Nephron (organoid): ENCODE results near the gene POP4.

Experiments
- H3K27ac Mint-ChIP-seq, 3 experiments: 2 replicates each; pipeline ENCODE4 v1.8.0; 2020; ENCODE audit warnings: mixed read lengths in 3 of 3, mild to moderate bottlenecking in 2 of 3, moderate library complexity in 1 of 3
- H3K27me3 Mint-ChIP-seq: 2 replicates; pipeline ENCODE4 v1.8.0; 2021; ENCODE audit warnings: low read depth, mild to moderate bottlenecking, moderate library complexity, mixed read lengths
- H3K36me3 Mint-ChIP-seq: 2 replicates; pipeline ENCODE4 v1.8.0; 2020; ENCODE audit warnings: low read depth, mixed read lengths
- H3K4me1 Mint-ChIP-seq: 2 replicates; pipeline ENCODE4 v1.8.0; 2020; ENCODE audit warnings: mixed read lengths
- H3K4me3 Mint-ChIP-seq, 3 experiments: 2 replicates each; pipeline ENCODE4 v1.8.0; 2020; ENCODE audit warnings: mild to moderate bottlenecking in 3 of 3, mixed read lengths in 3 of 3, moderate library complexity in 2 of 3
- H3K9me3 Mint-ChIP-seq: 2 replicates; pipeline ENCODE4 v1.8.0; 2020; ENCODE audit warnings: mixed read lengths
- TF ChIP-seq, protein P1 (sequence below), 3 experiments: fragments of 200-600 bp; sonication (generic); IDR thresholded peaks; one replicate each; pipeline ENCODE4 v1.5.0; 2021; ENCODE audit warnings: antibody characterized with exemption in 3 of 3; ENCODE audit not compliant: unreplicated experiment in 3 of 3

The POP4 gene

GRCh38 chr19:29645911-29646310, 39.8 kb downstream of the POP4 start:
- H3K27ac Mint-ChIP-seq: no peak overlapping the region
- H3K9me3 Mint-ChIP-seq: no peaks in the 10 kb centered on the region
- peaks cover 35% of the 10 kb centered on the region for H3K27me3 Mint-ChIP-seq
- TF ChIP-seq, protein P1, sequence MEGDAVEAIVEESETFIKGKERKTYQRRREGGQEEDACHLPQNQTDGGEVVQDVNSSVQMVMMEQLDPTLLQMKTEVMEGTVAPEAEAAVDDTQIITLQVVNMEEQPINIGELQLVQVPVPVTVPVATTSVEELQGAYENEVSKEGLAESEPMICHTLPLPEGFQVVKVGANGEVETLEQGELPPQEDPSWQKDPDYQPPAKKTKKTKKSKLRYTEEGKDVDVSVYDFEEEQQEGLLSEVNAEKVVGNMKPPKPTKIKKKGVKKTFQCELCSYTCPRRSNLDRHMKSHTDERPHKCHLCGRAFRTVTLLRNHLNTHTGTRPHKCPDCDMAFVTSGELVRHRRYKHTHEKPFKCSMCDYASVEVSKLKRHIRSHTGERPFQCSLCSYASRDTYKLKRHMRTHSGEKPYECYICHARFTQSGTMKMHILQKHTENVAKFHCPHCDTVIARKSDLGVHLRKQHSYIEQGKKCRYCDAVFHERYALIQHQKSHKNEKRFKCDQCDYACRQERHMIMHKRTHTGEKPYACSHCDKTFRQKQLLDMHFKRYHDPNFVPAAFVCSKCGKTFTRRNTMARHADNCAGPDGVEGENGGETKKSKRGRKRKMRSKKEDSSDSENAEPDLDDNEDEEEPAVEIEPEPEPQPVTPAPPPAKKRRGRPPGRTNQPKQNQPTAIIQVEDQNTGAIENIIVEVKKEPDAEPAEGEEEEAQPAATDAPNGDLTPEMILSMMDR (IDR thresholded peaks at IDR 0.05; ENCODE audit: unreplicated experiment in 3 of 3): no peak
- no peaks in the 10 kb centered on the region for H3K36me3 Mint-ChIP-seq
- H3K4me1 Mint-ChIP-seq: peaks cover 10% of the 10 kb centered on the region
- H3K4me3 Mint-ChIP-seq: no peak overlapping the region

- H3K36me3 Mint-ChIP-seq: no peaks in the 10 kb centered on the region
- TF ChIP-seq, protein P1 (IDR thresholded peaks at IDR 0.05; ENCODE audit: unreplicated experiment in 3 of 3): no peak
- no peak overlapping the region for H3K4me3 Mint-ChIP-seq
- no peak overlapping the region for H3K27ac Mint-ChIP-seq
- H3K4me1 Mint-ChIP-seq: peaks cover 3% of the 10 kb centered on the region
- H3K27me3 Mint-ChIP-seq: peaks cover 26% of the 10 kb centered on the region
- peaks cover 2% of the 10 kb centered on the region for H3K9me3 Mint-ChIP-seq
Observed at GRCh38 chr19:29650772-29651387, 44.8 kb downstream of the POP4 start.

DNA sequence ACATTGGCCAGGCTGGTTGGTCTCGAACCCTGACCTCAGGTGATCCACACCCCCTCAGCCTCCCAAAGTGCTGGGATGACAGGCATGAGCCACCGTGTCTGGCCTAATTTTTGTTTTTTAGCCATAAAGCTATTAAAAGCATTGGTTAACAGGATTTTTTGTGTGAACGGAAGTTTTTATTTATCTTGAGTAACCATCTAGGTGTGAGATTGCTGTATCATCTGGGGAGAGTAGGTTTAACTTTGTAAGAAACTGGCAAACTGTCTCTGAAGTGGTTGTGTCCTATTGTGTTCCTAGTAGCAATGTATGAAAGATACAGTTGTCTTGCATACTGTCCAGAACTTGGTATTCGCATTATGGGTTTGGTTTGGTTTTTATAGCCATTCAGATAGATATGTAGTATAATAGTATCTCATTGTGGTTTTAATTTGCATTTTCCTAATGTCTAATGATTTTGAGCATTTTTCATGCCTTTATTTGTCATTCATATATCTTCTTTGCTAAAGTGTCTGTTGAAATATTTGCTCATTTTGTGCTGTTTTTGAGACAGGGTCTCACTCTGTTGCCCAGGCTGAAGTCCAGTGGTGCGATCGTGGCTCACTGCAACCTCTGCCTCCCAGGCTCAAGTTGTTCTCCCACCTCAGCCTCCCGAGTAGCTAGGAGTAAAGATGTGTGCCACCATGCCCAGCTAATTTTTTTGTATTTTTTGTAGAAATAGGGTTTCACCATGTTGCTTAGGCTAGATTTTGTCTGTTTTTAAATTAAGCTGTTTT, 45.7 kb downstream of the POP4 start:
- Mint-ChIP-seq H3K9me3 (peaks cover 2% of the 10 kb centered on the region), H3K27me3 (peaks cover 20% of the 10 kb centered on the region), H3K36me3 (no peaks in the 10 kb centered on the region), H3K4me1 (no peaks in the 10 kb centered on the region), H3K27ac (no peak overlapping the region), H3K4me3 (no peak overlapping the region)
- TF ChIP-seq, protein P1 (IDR thresholded peaks at IDR 0.05; ENCODE audit: unreplicated experiment in 3 of 3): no peak

- peaks cover 27% of the 10 kb centered on the region for H3K27me3 Mint-ChIP-seq
- no peaks in the 10 kb centered on the region for H3K4me1 Mint-ChIP-seq
Observed at GRCh38 chr19:29653398-29653797, 47.3 kb downstream of the POP4 start.

DNA sequence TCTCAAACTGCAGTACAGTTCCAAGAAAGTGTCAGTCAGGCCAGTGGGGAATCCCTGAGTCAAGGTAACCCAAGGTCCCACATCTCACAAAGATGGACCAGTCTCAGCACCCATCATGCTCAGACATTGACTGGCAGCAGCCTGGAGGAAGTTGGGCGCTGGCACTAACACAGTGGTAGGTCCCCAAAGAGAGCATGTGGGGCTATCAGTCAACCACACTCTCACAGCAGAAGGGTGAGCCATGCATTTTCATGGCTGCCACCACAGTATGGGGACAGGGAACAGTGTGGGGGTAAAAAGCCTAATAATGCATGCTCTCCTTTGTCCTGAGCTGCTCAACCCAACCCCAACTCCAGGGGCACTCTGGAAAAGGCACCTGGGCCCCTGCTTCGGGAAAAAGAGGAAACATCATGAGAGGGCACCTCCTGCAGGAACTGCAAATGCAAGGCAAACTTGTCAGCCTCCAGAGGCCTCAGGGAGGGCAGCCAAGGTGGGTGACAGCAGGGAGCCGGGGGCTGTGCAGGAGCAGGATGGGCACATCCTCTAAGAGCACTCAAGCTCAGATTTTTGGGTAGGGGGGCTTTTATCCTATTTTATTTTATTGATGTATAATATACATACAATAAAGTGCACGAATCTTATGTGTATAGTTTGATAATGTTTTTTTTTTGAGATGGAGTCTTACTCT, 49.7 kb downstream of the POP4 start:
- H3K27ac Mint-ChIP-seq: no peak overlapping the region
- peaks cover 21% of the 10 kb centered on the region for H3K27me3 Mint-ChIP-seq
- H3K4me1 Mint-ChIP-seq: peaks cover 2% of the 10 kb centered on the region
- TF ChIP-seq, protein P1 (IDR thresholded peaks at IDR 0.05; ENCODE audit: unreplicated experiment in 3 of 3): no peak
- H3K9me3 Mint-ChIP-seq: peaks cover 4% of the 10 kb centered on the region
- H3K4me3 Mint-ChIP-seq: no peak overlapping the region
- H3K36me3 Mint-ChIP-seq: no peaks in the 10 kb centered on the region

More at GRCh38 chr19:29653398-29653797, 47.3 kb downstream of the POP4 start:
- H3K27ac Mint-ChIP-seq: no peak overlapping the region
- H3K9me3 Mint-ChIP-seq: peaks cover 3% of the 10 kb centered on the region
- TF ChIP-seq, protein P1 (IDR thresholded peaks at IDR 0.05; ENCODE audit: unreplicated experiment in 3 of 3): no peak
- H3K36me3 Mint-ChIP-seq: no peaks in the 10 kb centered on the region
- no peak overlapping the region for H3K4me3 Mint-ChIP-seq
